ENCODE data around the gene SHF.

SHF gene

GRCh38 chr15:45231132-45231531 lies 43.4 kb upstream of the SHF start (continued):
- TF ChIP-seq ZNF350 (tag by site-specific recombination; IDR thresholded peaks at IDR 0.05) (no peak), ZNF311 (tag by site-specific recombination; IDR thresholded peaks at IDR 0.05; ENCODE audit: borderline replicate concordance) (no peak)

GRCh38 chr15:45230245-45230965 lies 42.6 kb upstream of the SHF start:
- Histone ChIP-seq H3K4me1 (ENCODE audit: control insufficient read depth, insufficient read depth, low read length) (no peaks in the 10 kb centered on the region), H3K4me3 (ENCODE audit: low read depth, low read length) (no peak overlapping the region), H3K9me3 (ENCODE audit: control insufficient read depth, insufficient read depth, low read depth, low read length) (no peaks in the 10 kb centered on the region), H3K36me3 (ENCODE audit: control insufficient read depth in 2 of 2, insufficient read depth in 1 of 2, low read length in 2 of 2) (no peaks in the 10 kb centered on the region), H3K27ac (ENCODE audit: extremely low read depth, low read depth, low read length) (no peak overlapping the region)
- no peak for TF ChIP-seq ZNF600 (tag by site-specific recombination; IDR thresholded peaks at IDR 0.05)
- ChIA-PET CTCF (interaction anchor here (0.6 to 1.4 kb wide), 3 partner anchors 23 to 159 kb away, joined by 3 to 4 read pairs (median 3); no protein-coding TSS in a partner anchor), POLR2A (no interaction called here)

GRCh38 chr15:45228931-45229330 lies 41.2 kb upstream of the SHF start:
- H3K36me3 ChIP-seq (ENCODE audit: control insufficient read depth in 2 of 2, insufficient read depth in 1 of 2, low read length in 2 of 2), result no peaks in the 10 kb centered on the region
- H3K9me3 ChIP-seq (ENCODE audit: control insufficient read depth, insufficient read depth, low read depth, low read length), result no peaks in the 10 kb centered on the region
- no peaks in the 10 kb centered on the region for H3K4me1 ChIP-seq (ENCODE audit: control insufficient read depth, insufficient read depth, low read length)
- no peak overlapping the region for H3K4me3 ChIP-seq (ENCODE audit: low read depth, low read length)
- CTCF ChIA-PET, result no interaction called here
- TF ChIP-seq ZNF792 (tag by site-specific recombination; IDR thresholded peaks at IDR 0.05) (no peak), ZNF521 (tag by site-specific recombination; IDR thresholded peaks at IDR 0.05) (no peak), EGR2 (tag by site-specific recombination; IDR thresholded peaks at IDR 0.05; ENCODE audit: low read depth) (no peak), ZNF274 (IDR thresholded peaks at IDR 0.05; ENCODE audit: low read length) (no peak), ZNF274 (tag by site-specific recombination; IDR thresholded peaks at IDR 0.05; ENCODE audit: borderline replicate concordance) (no peak), ZBTB6 (tag by site-specific recombination; IDR thresholded peaks at IDR 0.05) (no peak), ZNF169 (tag by site-specific recombination; IDR thresholded peaks at IDR 0.05) (no peak), ZNF600 (tag by site-specific recombination; IDR thresholded peaks at IDR 0.05) (no peak), HOXC10 (CRISPR knock-in tag; IDR thresholded peaks at IDR 0.05) (no peak), PATZ1 (tag by site-specific recombination; IDR thresholded peaks at IDR 0.05) (no peak), ZBTB1 (tag by site-specific recombination; IDR thresholded peaks at IDR 0.05) (no peak), ZNF768 (tag by site-specific recombination; IDR thresholded peaks at IDR 0.05) (no peak)
- POLR2A ChIA-PET, result no interaction called here
- no peak overlapping the region for H3K27ac ChIP-seq (ENCODE audit: extremely low read depth, low read depth, low read length)

GRCh38 chr15:45225506-45226273 lies 37.9 kb upstream of the SHF start:
- no peak overlapping the region for H3K27ac ChIP-seq (ENCODE audit: extremely low read depth, low read depth, low read length)
- H3K4me1 ChIP-seq (ENCODE audit: control insufficient read depth, insufficient read depth, low read length), result no peaks in the 10 kb centered on the region
- H3K36me3 ChIP-seq (ENCODE audit: control insufficient read depth in 2 of 2, insufficient read depth in 1 of 2, low read length in 2 of 2), result no peaks in the 10 kb centered on the region
- H3K9me3 ChIP-seq (ENCODE audit: control insufficient read depth, insufficient read depth, low read depth, low read length), result no peaks in the 10 kb centered on the region
- H3K4me3 ChIP-seq (ENCODE audit: low read depth, low read length), result no peak overlapping the region
- TF ChIP-seq ZSCAN30 (tag by site-specific recombination; IDR thresholded peaks at IDR 0.05), result no peak
- ChIA-PET CTCF (interaction anchor here (0.7 to 0.9 kb wide), 2 partner anchors 29 to 214 kb away, joined by 3 to 4 read pairs; no protein-coding TSS in a partner anchor), POLR2A (interaction anchor here (0.6 kb wide), 1 partner anchor 52 kb away, joined by 3 read pairs; no protein-coding TSS in a partner anchor)
